GM21529 (cell line): ENCODE results near the gene DIAPH1.
A peak's percentile ranks its signal among the peaks of the same experiment; 100 is the strongest.
"Not testable (repeated sequence)": the region's sequence is repeated elsewhere in the genome, so short reads cannot be mapped to it uniquely, and the experiment has no call there.

Experiments used
- ATAC-seq: cut with Tn5 transposase; IDR thresholded peaks from one replicate; pipeline ENCODE4 v1.9.1; 2021; ENCODE audit not compliant: unreplicated experiment

DIAPH1 gene

GRCh38 chr5:141613344-141613743 lies 5.5 kb downstream of the DIAPH1 start:
- no peak for ATAC-seq

GRCh38 chr5:141611289-141611688 lies 7.5 kb downstream of the DIAPH1 start:
- no peak for ATAC-seq

GRCh38 chr5:141609921-141610320 lies 8.9 kb downstream of the DIAPH1 start:
- not testable (repeated sequence) for ATAC-seq

GRCh38 chr5:141609044-141609443 lies 9.8 kb downstream of the DIAPH1 start:
- no peak for ATAC-seq

- ATAC-seq, result no peak
Measured at GRCh38 chr5:141608557-141608956, 10.2 kb downstream of the DIAPH1 start.

- no peak for ATAC-seq
Measured at GRCh38 chr5:141608046-141608445, 10.8 kb downstream of the DIAPH1 start.

- ATAC-seq, result peak; percentile 96
Measured at GRCh38 chr5:141605523-141606277, 13.1 kb downstream of the DIAPH1 start.

- no peak for ATAC-seq
Measured at GRCh38 chr5:141603923-141604717, 14.7 kb downstream of the DIAPH1 start.

GRCh38 chr5:141602606-141603005 lies 16.2 kb downstream of the DIAPH1 start:
- no peak for ATAC-seq

GRCh38 chr5:141598391-141599345 lies 20.1 kb downstream of the DIAPH1 start:
- no peak for ATAC-seq

GRCh38 chr5:141597814-141598213 lies 21.0 kb downstream of the DIAPH1 start:
- ATAC-seq, result no peak

- no peak for ATAC-seq
Measured at GRCh38 chr5:141597394-141597793, 21.4 kb downstream of the DIAPH1 start.

GRCh38 chr5:141596867-141597266 lies 21.9 kb downstream of the DIAPH1 start:
- ATAC-seq, result no peak

GRCh38 chr5:141590127-141590526 lies 28.7 kb downstream of the DIAPH1 start:
- ATAC-seq, result no peak

- no peak for ATAC-seq
Measured at GRCh38 chr5:141586246-141586645, 32.6 kb downstream of the DIAPH1 start.

- ATAC-seq, result no peak
Measured at GRCh38 chr5:141585594-141585993, 33.2 kb downstream of the DIAPH1 start.

- no peak for ATAC-seq
Measured at GRCh38 chr5:141574122-141574510, 44.7 kb downstream of the DIAPH1 start.

GRCh38 chr5:141573489-141574121 lies 45.2 kb downstream of the DIAPH1 start:
- ATAC-seq, result no peak

- ATAC-seq, result no peak
Measured at GRCh38 chr5:141570655-141571054, 48.1 kb downstream of the DIAPH1 start.

GRCh38 chr5:141567513-141568117 lies 51.2 kb downstream of the DIAPH1 start:
- ATAC-seq, result no peak
